ENCODE results near the gene ACBD6. TPM values are rescaled to one million over a fixed set of nuclear protein-coding genes. Genes with fewer than 3 reads are reported as not detected.

Gene ACBD6
- total and polyA plus RNA-seq, 7 donors = 12.6 to 20.4 (median 17.3) TPM

DNA sequence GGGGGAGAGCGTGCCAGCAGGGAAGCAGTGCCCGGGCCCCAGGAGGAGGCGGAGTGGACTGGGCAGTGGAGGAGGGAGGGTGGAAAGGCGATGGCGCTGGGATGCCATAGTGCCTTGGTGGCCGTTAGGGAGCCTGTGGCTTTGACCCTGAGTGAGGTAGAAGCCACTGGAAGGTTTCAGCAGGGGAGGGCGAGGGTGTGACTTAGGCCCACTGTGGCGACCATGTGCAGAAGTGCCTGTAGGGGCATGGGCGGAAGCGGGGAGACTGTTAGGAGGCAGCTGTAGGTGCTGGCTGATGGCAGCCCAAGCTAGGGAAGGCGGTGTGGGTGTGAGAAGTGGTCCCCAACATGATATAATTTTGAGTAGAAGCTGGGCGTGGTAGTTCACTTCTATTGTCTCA, 244.1 kb downstream of the ACBD6 start:
- no peak overlapping the region for H3K4me3 ChIP-seq
- TF ChIP-seq, protein P1, sequence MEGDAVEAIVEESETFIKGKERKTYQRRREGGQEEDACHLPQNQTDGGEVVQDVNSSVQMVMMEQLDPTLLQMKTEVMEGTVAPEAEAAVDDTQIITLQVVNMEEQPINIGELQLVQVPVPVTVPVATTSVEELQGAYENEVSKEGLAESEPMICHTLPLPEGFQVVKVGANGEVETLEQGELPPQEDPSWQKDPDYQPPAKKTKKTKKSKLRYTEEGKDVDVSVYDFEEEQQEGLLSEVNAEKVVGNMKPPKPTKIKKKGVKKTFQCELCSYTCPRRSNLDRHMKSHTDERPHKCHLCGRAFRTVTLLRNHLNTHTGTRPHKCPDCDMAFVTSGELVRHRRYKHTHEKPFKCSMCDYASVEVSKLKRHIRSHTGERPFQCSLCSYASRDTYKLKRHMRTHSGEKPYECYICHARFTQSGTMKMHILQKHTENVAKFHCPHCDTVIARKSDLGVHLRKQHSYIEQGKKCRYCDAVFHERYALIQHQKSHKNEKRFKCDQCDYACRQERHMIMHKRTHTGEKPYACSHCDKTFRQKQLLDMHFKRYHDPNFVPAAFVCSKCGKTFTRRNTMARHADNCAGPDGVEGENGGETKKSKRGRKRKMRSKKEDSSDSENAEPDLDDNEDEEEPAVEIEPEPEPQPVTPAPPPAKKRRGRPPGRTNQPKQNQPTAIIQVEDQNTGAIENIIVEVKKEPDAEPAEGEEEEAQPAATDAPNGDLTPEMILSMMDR (IDR thresholded peaks at IDR 0.05) = no peak
- peaks cover 0 to 59% (median 18%) of the 10 kb centered on the region in 3 donors for H3K27me3 ChIP-seq (ENCODE audit: insufficient read depth in 3 of 3, low read length in 2 of 3)
- H3K27ac ChIP-seq = no peak overlapping the region
- H3K36me3 ChIP-seq (ENCODE audit: insufficient read depth in 1 of 2, low read depth in 1 of 2) = no peaks in the 10 kb centered on the region
- DNase-seq (peak in 1 of 2 donors; percentile 23), ATAC-seq (no peak)
- intact Hi-C loops (cut with DNase I) = loop anchor here in 1 of 2 donors (10.0 kb wide), 1 partner anchor 157 kb away; no protein-coding TSS in a partner anchor
- 82 to 83% (median 82%) methylated on average over 12 of the region's 12 CpGs for WGBS, 3 donors
- H3K4me1 ChIP-seq = no peaks in the 10 kb centered on the region
- no peaks in the 10 kb centered on the region for H3K9me3 ChIP-seq

DNA sequence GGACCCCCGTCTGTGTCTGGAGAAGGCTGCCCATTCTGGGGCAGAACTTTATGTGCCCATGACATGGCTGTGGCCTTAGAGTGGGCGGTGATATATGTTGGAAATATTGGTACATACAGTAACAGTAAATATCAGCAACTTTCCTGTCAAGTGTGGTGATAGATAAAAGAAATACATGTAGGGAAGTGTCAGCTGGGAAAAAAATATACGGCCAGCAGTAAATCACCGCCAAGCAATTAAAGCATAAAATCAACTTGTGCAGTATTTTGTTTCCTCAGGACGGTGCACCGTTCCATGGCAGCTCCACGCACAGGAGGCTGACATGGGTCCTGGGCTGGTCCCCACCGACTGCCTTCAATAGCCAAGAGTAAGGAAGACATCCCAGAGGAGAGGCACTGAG, 244.9 kb downstream of the ACBD6 start:
- H3K9me3 ChIP-seq = no peaks in the 10 kb centered on the region
- H3K27me3 ChIP-seq (ENCODE audit: insufficient read depth in 3 of 3, low read length in 2 of 3) = peaks cover 0 to 58% (median 18%) of the 10 kb centered on the region in 3 donors
- H3K36me3 ChIP-seq (ENCODE audit: insufficient read depth in 1 of 2, low read depth in 1 of 2) = no peaks in the 10 kb centered on the region
- peak in 1 of 2 donors; percentile 10 for DNase-seq
- intact Hi-C loops (cut with DNase I) = loop anchor here in 1 of 2 donors (10.0 kb wide), 1 partner anchor 157 kb away; no protein-coding TSS in a partner anchor
- TF ChIP-seq, protein P1 (IDR thresholded peaks at IDR 0.05) = no peak
- H3K4me3 ChIP-seq = no peak overlapping the region
- no peak for ATAC-seq
- H3K4me1 ChIP-seq = no peaks in the 10 kb centered on the region
- WGBS, 3 donors = 34 to 40% (median 37%) methylated on average over 8 of the region's 8 CpGs
- H3K27ac ChIP-seq = no peak overlapping the region

DNA sequence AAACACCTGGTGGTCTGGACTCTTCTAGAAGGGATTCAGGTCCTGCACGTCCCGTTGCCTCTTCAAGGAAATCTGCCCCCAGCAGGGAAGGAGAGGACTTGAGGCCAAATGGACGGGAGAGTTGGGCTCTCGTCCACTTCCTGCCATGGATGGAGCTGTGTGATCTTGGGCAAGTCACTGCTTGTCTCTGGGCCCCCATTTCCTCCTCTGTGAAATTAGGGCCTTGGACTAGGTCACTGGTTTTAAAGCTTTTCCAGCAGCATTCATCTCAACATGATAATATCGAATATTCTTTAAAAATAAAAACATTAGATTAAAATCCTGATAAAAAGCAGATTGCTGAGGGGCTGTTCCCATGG, 245.4 kb downstream of the ACBD6 start:
- TF ChIP-seq, protein P1 (IDR thresholded peaks at IDR 0.05) = no peak
- Histone ChIP-seq H3K27me3 (ENCODE audit: insufficient read depth in 3 of 3, low read length in 2 of 3) (peaks cover 0 to 58% (median 18%) of the 10 kb centered on the region in 3 donors), H3K4me3 (no peak overlapping the region), H3K27ac (no peak overlapping the region), H3K4me1 (no peaks in the 10 kb centered on the region), H3K9me3 (no peaks in the 10 kb centered on the region), H3K36me3 (ENCODE audit: insufficient read depth in 1 of 2, low read depth in 1 of 2) (no peaks in the 10 kb centered on the region)
- ATAC-seq (no peak), DNase-seq (peak in 1 of 2 donors; percentile 0)
- 36 to 45% (median 43%) methylated on average over 5 of the region's 5 CpGs for WGBS, 3 donors
- intact Hi-C loops (cut with DNase I) = loop anchor here in 1 of 2 donors (10.0 kb wide), 1 partner anchor 158 kb away; no protein-coding TSS in a partner anchor

DNA sequence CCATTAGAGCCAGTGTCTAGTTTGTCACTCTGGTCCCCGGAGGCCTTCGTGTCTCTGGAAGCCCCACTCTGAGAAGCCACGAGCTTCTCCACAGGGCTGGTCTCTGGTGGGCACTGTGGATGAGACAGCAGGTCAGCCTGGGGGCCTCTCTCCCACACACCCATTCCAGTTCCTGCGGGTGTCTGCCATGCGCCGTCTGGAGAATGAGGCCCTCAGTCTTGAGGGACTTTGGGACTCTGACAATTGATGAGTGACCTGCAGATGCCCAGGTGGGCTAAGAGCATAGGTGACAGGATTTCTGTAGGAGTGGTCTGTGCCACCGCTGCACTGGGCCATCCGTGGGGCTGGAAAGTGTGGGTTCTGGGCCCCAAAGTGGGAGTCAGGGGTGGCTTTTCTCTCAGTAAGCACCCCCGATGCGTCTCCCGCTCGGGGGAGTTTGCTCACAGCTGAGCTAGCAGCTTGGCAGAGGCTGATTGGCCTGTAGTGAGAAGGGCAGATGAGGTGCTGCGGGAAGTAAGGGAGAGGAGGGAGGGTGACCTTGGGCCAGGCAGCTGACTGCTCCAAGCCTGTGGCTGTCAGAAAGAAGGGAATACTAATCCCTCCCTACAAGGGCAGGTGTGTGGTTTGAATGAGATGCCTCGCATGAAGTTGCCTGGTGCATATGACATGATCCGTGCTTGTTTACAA, 245.9 kb downstream of the ACBD6 start:
- Histone ChIP-seq H3K27ac (no peak overlapping the region), H3K4me3 (no peak overlapping the region), H3K27me3 (ENCODE audit: insufficient read depth in 3 of 3, low read length in 2 of 3) (peaks cover 0 to 58% (median 18%) of the 10 kb centered on the region in 3 donors), H3K4me1 (no peaks in the 10 kb centered on the region), H3K36me3 (ENCODE audit: insufficient read depth in 1 of 2, low read depth in 1 of 2) (no peaks in the 10 kb centered on the region), H3K9me3 (no peaks in the 10 kb centered on the region)
- intact Hi-C loops (cut with DNase I) = loop anchor here in 1 of 2 donors (10.0 kb wide), 1 partner anchor 158 kb away; no protein-coding TSS in a partner anchor
- peak in 1 of 2 donors; percentile 33 for DNase-seq
- ATAC-seq = no peak
- TF ChIP-seq, protein P1 (IDR thresholded peaks at IDR 0.05) = no peak
- WGBS, 3 donors = 53 to 66% (median 58%) methylated on average over 15 of the region's 15 CpGs
